ENCODE measurements around the gene PCNX2.

- TF ChIP-seq, protein P1, sequence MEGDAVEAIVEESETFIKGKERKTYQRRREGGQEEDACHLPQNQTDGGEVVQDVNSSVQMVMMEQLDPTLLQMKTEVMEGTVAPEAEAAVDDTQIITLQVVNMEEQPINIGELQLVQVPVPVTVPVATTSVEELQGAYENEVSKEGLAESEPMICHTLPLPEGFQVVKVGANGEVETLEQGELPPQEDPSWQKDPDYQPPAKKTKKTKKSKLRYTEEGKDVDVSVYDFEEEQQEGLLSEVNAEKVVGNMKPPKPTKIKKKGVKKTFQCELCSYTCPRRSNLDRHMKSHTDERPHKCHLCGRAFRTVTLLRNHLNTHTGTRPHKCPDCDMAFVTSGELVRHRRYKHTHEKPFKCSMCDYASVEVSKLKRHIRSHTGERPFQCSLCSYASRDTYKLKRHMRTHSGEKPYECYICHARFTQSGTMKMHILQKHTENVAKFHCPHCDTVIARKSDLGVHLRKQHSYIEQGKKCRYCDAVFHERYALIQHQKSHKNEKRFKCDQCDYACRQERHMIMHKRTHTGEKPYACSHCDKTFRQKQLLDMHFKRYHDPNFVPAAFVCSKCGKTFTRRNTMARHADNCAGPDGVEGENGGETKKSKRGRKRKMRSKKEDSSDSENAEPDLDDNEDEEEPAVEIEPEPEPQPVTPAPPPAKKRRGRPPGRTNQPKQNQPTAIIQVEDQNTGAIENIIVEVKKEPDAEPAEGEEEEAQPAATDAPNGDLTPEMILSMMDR (IDR thresholded peaks at IDR 0.05) = no peak
- TF ChIP-seq POLR2A (IDR thresholded peaks at IDR 0.05) = no peak
Observed at GRCh38 chr1:233032916-233033315, 262.6 kb downstream of the PCNX2 start.

All from body of pancreas (tissue), 4 donors.